SK-N-SH treated with all-trans-retinoic acid at 6 μM for 48 hours (cell line): ENCODE results near the gene GCNA.

Experiments used
- ATAC-seq: fragments of 200-7000 bp; cut with Tn5 transposase; 3 replicates; pipeline ENCODE4 v1.9.1; 2020; ENCODE audit warnings: mild to moderate bottlenecking, moderate library complexity
- ARNTL ChIP-seq: fragments of 450-650 bp; formaldehyde crosslinking; IDR thresholded peaks from 2 replicates; pipeline ENCODE4 v1.5.0; 2020; ENCODE audit warnings: low read depth, mild to moderate bottlenecking, moderate library complexity, borderline replicate concordance
- CSDC2 ChIP-seq: fragments of 250-450 bp; sonication (Bioruptor Pico); IDR thresholded peaks from 2 replicates; pipeline ENCODE4 v1.5.0; 2020; ENCODE audit warnings: mild to moderate bottlenecking, moderate library complexity
- GLIS3 ChIP-seq: fragments of 250-450 bp; sonication (Bioruptor Pico); IDR thresholded peaks from 2 replicates; pipeline ENCODE4 v1.5.0; 2020; ENCODE audit warnings: mild to moderate bottlenecking, moderate library complexity
- ISL1 ChIP-seq: fragments of 250-450 bp; sonication (Bioruptor Pico); IDR thresholded peaks from 2 replicates; pipeline ENCODE4 v2.1.2; 2022; ENCODE audit warnings: mild to moderate bottlenecking, moderate library complexity
- PPARA ChIP-seq: fragments of 250-450 bp; sonication (Bioruptor Pico); IDR thresholded peaks from 2 replicates; pipeline ENCODE4 v1.5.0; 2020; ENCODE audit warnings: mild to moderate bottlenecking, borderline replicate concordance
- RARB ChIP-seq: fragments of 250-450 bp; sonication (Bioruptor Pico); IDR thresholded peaks from 2 replicates; pipeline ENCODE4 v1.8.0; 2021; ENCODE audit warnings: mild to moderate bottlenecking, moderate library complexity
- TOX ChIP-seq: fragments of 250-450 bp; sonication (Bioruptor Pico); IDR thresholded peaks from 2 replicates; pipeline ENCODE4 v1.8.0; 2021; ENCODE audit warnings: mild to moderate bottlenecking, moderate library complexity, borderline replicate concordance
- ZFP30 ChIP-seq: fragments of 450-650 bp; formaldehyde crosslinking; IDR thresholded peaks from 2 replicates; pipeline ENCODE4 v1.5.0; 2022; ENCODE audit warnings: mild to moderate bottlenecking, moderate library complexity
- ZNF565 ChIP-seq: fragments of 450-650 bp; formaldehyde crosslinking; conservative IDR thresholded peaks from 2 replicates; pipeline ENCODE4 v1.5.0; 2020; ENCODE audit warnings: low read depth, mild to moderate bottlenecking, moderate library complexity
- ZNF8 ChIP-seq: fragments of 450-650 bp; formaldehyde crosslinking; IDR thresholded peaks from 2 replicates; pipeline ENCODE4 v1.5.0; 2020; ENCODE audit warnings: mild to moderate bottlenecking, moderate library complexity
- TF ChIP-seq, protein P1 (sequence below): fragments of 250-450 bp; sonication (Bioruptor Pico); IDR thresholded peaks from 2 replicates; pipeline ENCODE4 v1.5.0; 2020; ENCODE audit warnings: mild to moderate bottlenecking, moderate library complexity
- TF ChIP-seq, protein P2 (sequence below): fragments of 250-450 bp; sonication (Bioruptor Pico); IDR thresholded peaks from 2 replicates; pipeline ENCODE4 v1.8.0; 2020; ENCODE audit warnings: mild to moderate bottlenecking, moderate library complexity, borderline replicate concordance
- TF ChIP-seq, protein P3 (sequence below): fragments of 250-450 bp; sonication (Bioruptor Pico); IDR thresholded peaks from 2 replicates; pipeline ENCODE4 v1.5.1; 2020; ENCODE audit warnings: low read depth, mild to moderate bottlenecking, moderate library complexity
- TF ChIP-seq, protein P4 (sequence below): fragments of 250-450 bp; sonication (Bioruptor Pico); IDR thresholded peaks from 2 replicates; pipeline ENCODE4 v1.5.1; 2021; ENCODE audit warnings: mild to moderate bottlenecking, moderate library complexity
- TF ChIP-seq, protein P5 (sequence below): fragments of 250-450 bp; sonication (Bioruptor Pico); IDR thresholded peaks from 2 replicates; pipeline ENCODE4 v1.8.0; 2021; ENCODE audit warnings: low read depth, mild to moderate bottlenecking, moderate library complexity, borderline replicate concordance

Gene GCNA

DNA sequence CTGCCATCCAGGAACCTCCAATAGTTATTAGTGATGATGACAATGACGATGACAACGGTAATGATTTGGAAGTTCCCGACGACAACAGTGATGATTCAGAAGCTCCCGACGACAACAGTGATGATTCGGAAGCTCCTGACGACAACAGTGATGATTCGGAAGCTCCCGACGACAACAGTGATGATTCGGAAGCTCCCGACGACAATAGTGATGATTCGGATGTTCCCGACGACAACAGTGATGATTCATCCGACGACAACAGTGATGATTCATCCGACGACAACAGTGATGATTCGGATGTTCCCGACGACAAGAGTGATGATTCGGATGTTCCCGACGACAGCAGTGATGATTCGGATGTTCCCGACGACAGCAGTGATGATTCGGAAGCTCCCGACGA is 25.4 kb downstream of the GCNA start (continued):
- TF ChIP-seq, protein P1, sequence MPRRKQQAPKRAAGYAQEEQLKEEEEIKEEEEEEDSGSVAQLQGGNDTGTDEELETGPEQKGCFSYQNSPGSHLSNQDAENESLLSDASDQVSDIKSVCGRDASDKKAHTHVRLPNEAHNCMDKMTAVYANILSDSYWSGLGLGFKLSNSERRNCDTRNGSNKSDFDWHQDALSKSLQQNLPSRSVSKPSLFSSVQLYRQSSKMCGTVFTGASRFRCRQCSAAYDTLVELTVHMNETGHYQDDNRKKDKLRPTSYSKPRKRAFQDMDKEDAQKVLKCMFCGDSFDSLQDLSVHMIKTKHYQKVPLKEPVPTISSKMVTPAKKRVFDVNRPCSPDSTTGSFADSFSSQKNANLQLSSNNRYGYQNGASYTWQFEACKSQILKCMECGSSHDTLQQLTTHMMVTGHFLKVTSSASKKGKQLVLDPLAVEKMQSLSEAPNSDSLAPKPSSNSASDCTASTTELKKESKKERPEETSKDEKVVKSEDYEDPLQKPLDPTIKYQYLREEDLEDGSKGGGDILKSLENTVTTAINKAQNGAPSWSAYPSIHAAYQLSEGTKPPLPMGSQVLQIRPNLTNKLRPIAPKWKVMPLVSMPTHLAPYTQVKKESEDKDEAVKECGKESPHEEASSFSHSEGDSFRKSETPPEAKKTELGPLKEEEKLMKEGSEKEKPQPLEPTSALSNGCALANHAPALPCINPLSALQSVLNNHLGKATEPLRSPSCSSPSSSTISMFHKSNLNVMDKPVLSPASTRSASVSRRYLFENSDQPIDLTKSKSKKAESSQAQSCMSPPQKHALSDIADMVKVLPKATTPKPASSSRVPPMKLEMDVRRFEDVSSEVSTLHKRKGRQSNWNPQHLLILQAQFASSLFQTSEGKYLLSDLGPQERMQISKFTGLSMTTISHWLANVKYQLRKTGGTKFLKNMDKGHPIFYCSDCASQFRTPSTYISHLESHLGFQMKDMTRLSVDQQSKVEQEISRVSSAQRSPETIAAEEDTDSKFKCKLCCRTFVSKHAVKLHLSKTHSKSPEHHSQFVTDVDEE (CRISPR knock-in tag) = no peak
- TF ChIP-seq, all 23 proteins: peak for 0

DNA sequence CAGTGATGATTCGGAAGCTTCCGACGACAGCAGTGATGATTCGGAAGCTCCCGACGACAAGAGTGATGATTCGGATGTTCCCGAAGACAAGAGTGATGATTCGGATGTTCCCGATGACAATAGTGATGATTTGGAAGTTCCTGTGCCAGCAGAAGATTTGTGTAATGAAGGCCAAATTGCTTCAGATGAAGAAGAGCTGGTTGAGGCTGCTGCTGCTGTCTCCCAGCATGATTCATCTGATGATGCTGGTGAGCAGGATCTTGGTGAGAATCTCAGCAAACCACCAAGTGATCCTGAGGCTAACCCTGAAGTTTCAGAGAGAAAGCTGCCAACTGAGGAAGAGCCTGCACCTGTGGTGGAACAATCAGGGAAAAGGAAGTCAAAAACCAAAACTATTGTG is 25.9 kb downstream of the GCNA start:
- TF ChIP-seq ARNTL (no peak), ZFP30 (CRISPR knock-in tag) (no peak), ZNF565 (CRISPR knock-in tag) (no peak), PPARA (no peak), ISL1 (no peak), RARB (no peak)
- TF ChIP-seq, protein P1 (CRISPR knock-in tag) = no peak
- TF ChIP-seq, protein P2, sequence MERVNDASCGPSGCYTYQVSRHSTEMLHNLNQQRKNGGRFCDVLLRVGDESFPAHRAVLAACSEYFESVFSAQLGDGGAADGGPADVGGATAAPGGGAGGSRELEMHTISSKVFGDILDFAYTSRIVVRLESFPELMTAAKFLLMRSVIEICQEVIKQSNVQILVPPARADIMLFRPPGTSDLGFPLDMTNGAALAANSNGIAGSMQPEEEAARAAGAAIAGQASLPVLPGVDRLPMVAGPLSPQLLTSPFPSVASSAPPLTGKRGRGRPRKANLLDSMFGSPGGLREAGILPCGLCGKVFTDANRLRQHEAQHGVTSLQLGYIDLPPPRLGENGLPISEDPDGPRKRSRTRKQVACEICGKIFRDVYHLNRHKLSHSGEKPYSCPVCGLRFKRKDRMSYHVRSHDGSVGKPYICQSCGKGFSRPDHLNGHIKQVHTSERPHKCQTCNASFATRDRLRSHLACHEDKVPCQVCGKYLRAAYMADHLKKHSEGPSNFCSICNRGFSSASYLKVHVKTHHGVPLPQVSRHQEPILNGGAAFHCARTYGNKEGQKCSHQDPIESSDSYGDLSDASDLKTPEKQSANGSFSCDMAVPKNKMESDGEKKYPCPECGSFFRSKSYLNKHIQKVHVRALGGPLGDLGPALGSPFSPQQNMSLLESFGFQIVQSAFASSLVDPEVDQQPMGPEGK = no peak
- TF ChIP-seq, protein P3, sequence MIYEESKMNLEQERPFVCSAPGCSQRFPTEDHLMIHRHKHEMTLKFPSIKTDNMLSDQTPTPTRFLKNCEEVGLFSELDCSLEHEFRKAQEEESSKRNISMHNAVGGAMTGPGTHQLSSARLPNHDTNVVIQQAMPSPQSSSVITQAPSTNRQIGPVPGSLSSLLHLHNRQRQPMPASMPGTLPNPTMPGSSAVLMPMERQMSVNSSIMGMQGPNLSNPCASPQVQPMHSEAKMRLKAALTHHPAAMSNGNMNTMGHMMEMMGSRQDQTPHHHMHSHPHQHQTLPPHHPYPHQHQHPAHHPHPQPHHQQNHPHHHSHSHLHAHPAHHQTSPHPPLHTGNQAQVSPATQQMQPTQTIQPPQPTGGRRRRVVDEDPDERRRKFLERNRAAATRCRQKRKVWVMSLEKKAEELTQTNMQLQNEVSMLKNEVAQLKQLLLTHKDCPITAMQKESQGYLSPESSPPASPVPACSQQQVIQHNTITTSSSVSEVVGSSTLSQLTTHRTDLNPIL = no peak
- no peak for ATAC-seq

DNA sequence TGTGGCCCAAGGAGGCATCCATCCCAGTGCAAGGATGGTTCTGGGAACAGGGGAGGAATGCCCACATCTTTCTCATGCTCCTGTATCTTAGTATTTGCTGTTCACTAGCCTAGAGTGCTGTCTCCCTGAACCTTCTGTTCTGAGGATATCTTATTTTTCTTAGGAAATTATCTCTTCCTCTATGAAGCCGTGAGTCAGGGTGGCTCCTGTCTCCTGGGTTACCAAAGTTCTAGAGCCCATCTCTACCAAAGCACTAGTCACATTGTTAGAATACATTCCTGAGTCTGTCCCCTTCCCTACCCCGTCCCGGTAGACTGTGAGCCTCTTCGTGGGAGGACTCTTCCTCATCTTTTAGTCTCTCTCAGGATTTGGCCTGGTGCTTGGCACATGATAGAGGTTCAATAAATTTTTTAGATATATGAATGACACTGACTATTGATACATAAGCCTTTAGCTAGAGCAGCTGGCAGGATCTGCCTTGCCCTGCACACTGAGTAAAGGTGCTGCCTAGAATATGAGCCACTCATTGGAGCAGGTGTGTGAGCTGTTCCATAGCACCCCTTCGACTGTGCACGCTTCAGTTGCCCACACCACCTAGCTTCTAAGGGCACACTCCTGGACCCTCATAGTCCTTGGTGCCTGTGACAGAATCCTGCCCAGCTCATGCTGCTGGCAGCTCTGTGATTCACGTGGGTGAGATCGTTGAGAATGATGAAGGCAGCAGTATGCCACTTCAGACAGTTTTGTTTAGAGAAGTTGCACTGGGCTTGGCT is 26.7 kb downstream of the GCNA start:
- TF ChIP-seq, protein P1 (CRISPR knock-in tag) = no peak
- TF ChIP-seq GLIS3 (CRISPR knock-in tag) = no peak
- TF ChIP-seq CSDC2 (CRISPR knock-in tag) = no peak
- TF ChIP-seq ARNTL = no peak
- TF ChIP-seq, protein P4, sequence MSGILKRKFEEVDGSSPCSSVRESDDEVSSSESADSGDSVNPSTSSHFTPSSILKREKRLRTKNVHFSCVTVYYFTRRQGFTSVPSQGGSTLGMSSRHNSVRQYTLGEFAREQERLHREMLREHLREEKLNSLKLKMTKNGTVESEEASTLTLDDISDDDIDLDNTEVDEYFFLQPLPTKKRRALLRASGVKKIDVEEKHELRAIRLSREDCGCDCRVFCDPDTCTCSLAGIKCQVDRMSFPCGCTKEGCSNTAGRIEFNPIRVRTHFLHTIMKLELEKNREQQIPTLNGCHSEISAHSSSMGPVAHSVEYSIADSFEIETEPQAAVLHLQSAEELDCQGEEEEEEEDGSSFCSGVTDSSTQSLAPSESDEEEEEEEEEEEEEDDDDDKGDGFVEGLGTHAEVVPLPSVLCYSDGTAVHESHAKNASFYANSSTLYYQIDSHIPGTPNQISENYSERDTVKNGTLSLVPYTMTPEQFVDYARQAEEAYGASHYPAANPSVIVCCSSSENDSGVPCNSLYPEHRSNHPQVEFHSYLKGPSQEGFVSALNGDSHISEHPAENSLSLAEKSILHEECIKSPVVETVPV (CRISPR knock-in tag) = no peak
- no peak for TF ChIP-seq PPARA
- TF ChIP-seq ZNF8 (CRISPR knock-in tag) = no peak
- TF ChIP-seq, protein P5, sequence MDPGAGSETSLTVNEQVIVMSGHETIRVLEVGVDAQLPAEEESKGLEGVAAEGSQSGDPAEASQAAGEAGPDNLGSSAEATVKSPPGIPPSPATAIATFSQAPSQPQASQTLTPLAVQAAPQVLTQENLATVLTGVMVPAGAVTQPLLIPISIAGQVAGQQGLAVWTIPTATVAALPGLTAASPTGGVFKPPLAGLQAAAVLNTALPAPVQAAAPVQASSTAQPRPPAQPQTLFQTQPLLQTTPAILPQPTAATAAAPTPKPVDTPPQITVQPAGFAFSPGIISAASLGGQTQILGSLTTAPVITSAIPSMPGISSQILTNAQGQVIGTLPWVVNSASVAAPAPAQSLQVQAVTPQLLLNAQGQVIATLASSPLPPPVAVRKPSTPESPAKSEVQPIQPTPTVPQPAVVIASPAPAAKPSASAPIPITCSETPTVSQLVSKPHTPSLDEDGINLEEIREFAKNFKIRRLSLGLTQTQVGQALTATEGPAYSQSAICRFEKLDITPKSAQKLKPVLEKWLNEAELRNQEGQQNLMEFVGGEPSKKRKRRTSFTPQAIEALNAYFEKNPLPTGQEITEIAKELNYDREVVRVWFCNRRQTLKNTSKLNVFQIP (CRISPR knock-in tag) = no peak
- TF ChIP-seq TOX = no peak
- no peak for TF ChIP-seq ZNF565 (CRISPR knock-in tag)
- ATAC-seq = no peak
